Loucy (cell line): ENCODE results near the gene MPPED2.

Source experiments
- CTCF ChIP-seq: fragments of 200-600 bp; sonication (generic); conservative IDR thresholded peaks from 2 replicates; pipeline ENCODE4 v1.5.1; 2014; ENCODE audit warnings: mild to moderate bottlenecking, antibody characterized with exemption, low read length
- EZH2phosphoT487 ChIP-seq: fragments of 200-600 bp; IDR thresholded peaks from 2 replicates; pipeline ENCODE4 v1.6.1; 2018; ENCODE audit warnings: antibody characterized with exemption, mild to moderate bottlenecking, moderate library complexity, borderline replicate concordance

- no peak for TF ChIP-seq CTCF
- no peak for TF ChIP-seq EZH2phosphoT487
Observed at GRCh38 chr11:30459306-30459705, 126.8 kb downstream of the MPPED2 start.
